ENCODE measurements around the gene TSPYL4. TPM values are rescaled to one million over a fixed set of nuclear protein-coding genes. Genes with fewer than 3 reads are reported as not detected.

Gene TSPYL4
- total RNA-seq, 1 experiment from 2014 or later: 5.4 TPM

DNA sequence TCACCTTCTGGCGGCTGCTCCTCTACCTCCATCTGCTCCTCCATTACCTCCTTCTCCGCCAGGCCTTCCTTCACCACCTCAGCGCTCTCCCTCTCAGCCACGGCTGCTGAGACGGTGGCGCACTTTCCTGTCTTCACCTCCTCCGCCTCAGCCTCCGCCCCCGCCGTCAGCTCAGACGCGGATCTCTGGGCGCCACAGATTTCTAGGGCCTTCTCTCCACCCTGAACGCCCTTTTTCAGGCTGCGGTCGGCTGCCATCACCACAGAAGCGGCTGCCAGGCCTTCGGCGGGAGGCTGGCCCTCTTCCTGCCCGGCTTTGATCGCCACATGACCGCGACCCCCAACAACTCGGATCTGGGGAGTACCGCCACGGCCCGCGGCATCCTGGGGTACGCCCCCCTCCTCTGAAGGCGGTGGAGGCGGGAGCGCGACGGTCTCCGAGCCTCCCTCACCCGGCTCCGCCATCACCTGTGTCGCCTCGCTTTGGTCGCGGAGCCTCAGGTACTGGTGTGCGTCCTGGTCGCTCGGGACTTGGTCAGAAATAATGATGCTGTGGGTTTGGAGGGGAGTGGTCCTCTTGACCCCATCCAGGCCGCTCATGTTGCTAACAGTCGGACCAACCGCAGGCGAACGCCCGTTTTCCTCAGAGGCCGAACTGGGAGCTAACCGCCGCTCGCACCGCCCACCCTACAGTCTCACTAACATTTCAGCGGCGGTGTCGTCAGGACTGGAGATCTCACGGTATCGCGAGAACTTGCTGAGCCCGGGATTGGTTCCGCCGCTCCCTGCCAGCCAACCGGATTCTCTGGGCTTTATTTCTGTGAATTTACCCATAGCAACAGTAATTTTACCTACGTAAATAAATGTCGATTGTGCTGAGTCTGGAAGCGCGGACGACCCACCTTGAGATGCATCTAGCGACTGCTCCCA, 25.6 kb upstream of the TSPYL4 start, which contains the start of gene TSPYL1:
Gene TSPYL1 (minus strand): TSS at position 699 of the 929 bp plus-strand sequence. CDS start 100 bp downstream, at position 599.
- peaks cover 45% of the 10 kb centered on the region for H3K79me2 ChIP-seq (ENCODE audit: insufficient read depth, low read length)
- no peaks in the 10 kb centered on the region for H4K20me1 ChIP-seq (ENCODE audit: insufficient read depth)
- H3K4me2 ChIP-seq (ENCODE audit: low read length): peak within 1 kb of the TSS; percentile 88
- H3K27me3 ChIP-seq (ENCODE audit: insufficient read depth, low read length): no peaks in the 10 kb centered on the region
- H3K27ac ChIP-seq (ENCODE audit: low read depth, low read length): peak within 1 kb of the TSS; percentile 85
- peaks cover 0 to 12% of the 10 kb centered on the region in 2 experiments; a peak in 2 of 4 replicates for H3K36me3 ChIP-seq (ENCODE audit: control insufficient read depth in 1 of 2, insufficient read depth in 2 of 2, low read length in 2 of 2)
- H3K9me3 ChIP-seq (ENCODE audit: control insufficient read depth in 1 of 2, insufficient read depth in 1 of 2, low read depth in 1 of 2, low read length in 2 of 2): no peaks in the 10 kb centered on the region
- intact Hi-C loops (cut with micrococcal nuclease): no loop called here
- TSS peak; percentile 67 for BruUV-seq (replicated peaks)
- ChIA-PET POLR2A (interaction anchor here (0.7 to 1.5 kb wide), 4 partner anchors 8 to 292 kb away, joined by 3 to 4 read pairs (median 3); partner anchors contain the start of genes RWDD1 and TSPYL4), RAD21 (ENCODE audit: low non-redundant PET in 1 of 2, low total read pairs in 2 of 2, uncharacterized antibody in 2 of 2, unreplicated experiment in 2 of 2) (interaction anchor here in 1 of 2 experiments (0.6 kb wide), 1 partner anchor 63 kb away, joined by 3 read pairs; no protein-coding TSS in a partner anchor), CTCF (interaction anchor here (1.0 to 1.8 kb wide), 3 partner anchors 8 to 284 kb away, joined by 3 to 12 read pairs (median 3); no protein-coding TSS in a partner anchor)
- H3K9ac ChIP-seq (ENCODE audit: low read length): peak within 1 kb of the TSS; percentile 93
- DNase-seq (ENCODE audit: low read depth, low spot score) (peak; percentile 92), ATAC-seq (peak; percentile 98)
- H2AFZ ChIP-seq (ENCODE audit: low read depth, low read length, poor library complexity, severe bottlenecking): peak within 1 kb of the TSS; percentile 87
- H3K9me2 ChIP-seq (ENCODE audit: insufficient read depth): no peaks in the 10 kb centered on the region
- peak within 1 kb of the TSS; percentile 92 to 95 for H3K4me3 ChIP-seq (replicated peaks in 1 of 2; ENCODE audit: low read depth in 1 of 2, low read length in 2 of 2)
- peaks cover 6 to 17% of the 10 kb centered on the region in 2 experiments for H3K4me1 ChIP-seq (ENCODE audit: control insufficient read depth in 1 of 2, insufficient read depth in 2 of 2, low read length in 2 of 2)
- TF ChIP-seq POLR2A (IDR thresholded peaks at IDR 0.05; ENCODE audit: borderline replicate concordance, extremely low read depth, insufficient read depth, insufficient read length): peak; percentile 27
- peak; percentile 98 for TF ChIP-seq POLR2AphosphoS5 (IDR thresholded peaks at IDR 0.05; ENCODE audit: low read depth, low read length)
- TF ChIP-seq JUND (IDR thresholded peaks at IDR 0.05): no peak; the same call in 1 of the 2 replicates
- no peak for TF ChIP-seq TCF7L2 (IDR thresholded peaks at IDR 0.05; ENCODE audit: borderline replicate concordance, extremely low read depth, insufficient read depth, insufficient read length)
- peak; percentile 67 for TF ChIP-seq EGR1 (IDR thresholded peaks at IDR 0.05; ENCODE audit: low read depth)
- TF ChIP-seq YY1 (IDR thresholded peaks at IDR 0.05; ENCODE audit: extremely low read depth, insufficient replicate concordance, low read depth, low read length): peak; percentile 2
- no peak for TF ChIP-seq CEBPB (IDR thresholded peaks at IDR 0.05; ENCODE audit: low read depth)
- no peak for TF ChIP-seq SRF (IDR thresholded peaks at IDR 0.05; ENCODE audit: low read depth)
- peak; percentile 57; the same call in 1 of the 2 replicates for TF ChIP-seq MAX (IDR thresholded peaks at IDR 0.05)
- TF ChIP-seq EZH2phosphoT487 (IDR thresholded peaks at IDR 0.05; ENCODE audit: borderline replicate concordance): no peak
- no peak for TF ChIP-seq ZNF274 (IDR thresholded peaks at IDR 0.05; ENCODE audit: low read depth, low read length)
- no peak for TF ChIP-seq FOSL1 (IDR thresholded peaks at IDR 0.05; ENCODE audit: low read depth)
- TF ChIP-seq ZFX (IDR thresholded peaks at IDR 0.05): peak; percentile 68; the same call in 1 of the 2 replicates
- TF ChIP-seq REST (IDR thresholded peaks at IDR 0.05; ENCODE audit: low read depth): no peak
- TF ChIP-seq SIN3A (IDR thresholded peaks at IDR 0.05; ENCODE audit: low read depth): peak; percentile 93
- peak; percentile 86; the same call in 1 of the 2 replicates for TF ChIP-seq CBX3 (IDR thresholded peaks at IDR 0.05; ENCODE audit: low read depth)
- TF ChIP-seq, protein P1, sequence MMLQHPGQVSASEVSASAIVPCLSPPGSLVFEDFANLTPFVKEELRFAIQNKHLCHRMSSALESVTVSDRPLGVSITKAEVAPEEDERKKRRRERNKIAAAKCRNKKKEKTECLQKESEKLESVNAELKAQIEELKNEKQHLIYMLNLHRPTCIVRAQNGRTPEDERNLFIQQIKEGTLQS (IDR thresholded peaks at IDR 0.05): no peak
- TF ChIP-seq, protein P2, sequence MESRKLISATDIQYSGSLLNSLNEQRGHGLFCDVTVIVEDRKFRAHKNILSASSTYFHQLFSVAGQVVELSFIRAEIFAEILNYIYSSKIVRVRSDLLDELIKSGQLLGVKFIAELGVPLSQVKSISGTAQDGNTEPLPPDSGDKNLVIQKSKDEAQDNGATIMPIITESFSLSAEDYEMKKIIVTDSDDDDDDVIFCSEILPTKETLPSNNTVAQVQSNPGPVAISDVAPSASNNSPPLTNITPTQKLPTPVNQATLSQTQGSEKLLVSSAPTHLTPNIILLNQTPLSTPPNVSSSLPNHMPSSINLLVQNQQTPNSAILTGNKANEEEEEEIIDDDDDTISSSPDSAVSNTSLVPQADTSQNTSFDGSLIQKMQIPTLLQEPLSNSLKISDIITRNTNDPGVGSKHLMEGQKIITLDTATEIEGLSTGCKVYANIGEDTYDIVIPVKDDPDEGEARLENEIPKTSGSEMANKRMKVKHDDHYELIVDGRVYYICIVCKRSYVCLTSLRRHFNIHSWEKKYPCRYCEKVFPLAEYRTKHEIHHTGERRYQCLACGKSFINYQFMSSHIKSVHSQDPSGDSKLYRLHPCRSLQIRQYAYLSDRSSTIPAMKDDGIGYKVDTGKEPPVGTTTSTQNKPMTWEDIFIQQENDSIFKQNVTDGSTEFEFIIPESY (IDR thresholded peaks at IDR 0.05; ENCODE audit: extremely low read depth, insufficient replicate concordance, low read length): peak; percentile 96
- no peak for TF ChIP-seq ELF1 (IDR thresholded peaks at IDR 0.05; ENCODE audit: borderline replicate concordance, low read depth)
- peak; percentile 74 for TF ChIP-seq SP1 (IDR thresholded peaks at IDR 0.05; ENCODE audit: low read depth)
- TF ChIP-seq RAD21 (IDR thresholded peaks at IDR 0.05; ENCODE audit: low read depth): no peak

Measured in HCT116 (cell line).